LNCaP clone FGC (cell line): ENCODE measurements around the gene CORO2B.

Source experiments
- DNase-seq: peaks from one replicate; pipeline ENCODE4 v3.0.0-alpha.2; 2011; ENCODE audit warnings: low read depth
- H3K4me3 ChIP-seq: 2 replicates; pipeline ENCODE4 v1.5.1; 2011; ENCODE audit warnings: mild to moderate bottlenecking, low read depth, low read length, control low read depth
- CTCF ChIP-seq: IDR thresholded peaks from 2 replicates; pipeline ENCODE4 v1.5.1; 2012; ENCODE audit warnings: mild to moderate bottlenecking; ENCODE audit not compliant: control insufficient read depth, insufficient read depth; ENCODE audit errors: extremely low read depth

Gene CORO2B

GRCh38 chr15:68578980-68579935 lies at the start of gene CORO2B:
CORO2B (plus strand) TSS chr15:68578993; CDS start chr15:68579263, 270 bp downstream.
- peak within 1 kb of the TSS; percentile 26 for H3K4me3 ChIP-seq
- DNase-seq = no peak
- TF ChIP-seq CTCF = no peak; the same call in 1 of the 2 replicates

- H3K4me3 ChIP-seq = no peak overlapping the region
- DNase-seq = no peak
- no peak for TF ChIP-seq CTCF
These were observed 47.2 kb upstream of the CORO2B start for GRCh38 chr15:68531387-68532179.

GRCh38 chr15:68536331-68537095 lies 42.3 kb upstream of the CORO2B start:
- no peak for DNase-seq
- TF ChIP-seq CTCF = no peak
- no peak overlapping the region for H3K4me3 ChIP-seq

- TF ChIP-seq CTCF = no peak
- no peak overlapping the region for H3K4me3 ChIP-seq
- no peak for DNase-seq
These were observed 41.7 kb upstream of the CORO2B start for GRCh38 chr15:68537097-68537496.

- no peak for TF ChIP-seq CTCF
- no peak overlapping the region for H3K4me3 ChIP-seq
These were observed 41.3 kb upstream of the CORO2B start for GRCh38 chr15:68537506-68537905.

GRCh38 chr15:68538311-68538710 lies 40.5 kb upstream of the CORO2B start:
- no peak overlapping the region for H3K4me3 ChIP-seq
- DNase-seq = no peak
- no peak for TF ChIP-seq CTCF

More at GRCh38 chr15:68537506-68537905, 41.3 kb upstream of the CORO2B start:
- no peak for DNase-seq
